Suppressor macrophage treated with lipopolysaccharide for 1 hour (primary cell): ENCODE results near the gene HIP1.
"Not testable (repeated sequence)": the region's sequence is repeated elsewhere in the genome, so short reads cannot be mapped to it uniquely, and the experiment has no call there.

Experiments
- DNase-seq, 3 donors: peaks; one replicate each; pipeline ENCODE4 v3.0.0-alpha.2; 2020 to 2022

The HIP1 gene

GRCh38 chr7:75738604-75738974 lies at the start of gene HIP1:
Gene HIP1, minus strand, starts transcription at chr7:75738941. Its CDS starts 21 bp downstream, at chr7:75738920.
- DNase-seq, result no peak

- not testable (repeated sequence) for DNase-seq
Measured at GRCh38 chr7:75788154-75788847, 49.6 kb upstream of the HIP1 start.

GRCh38 chr7:75783058-75783457 lies 44.3 kb upstream of the HIP1 start:
- not testable (repeated sequence) for DNase-seq

- not testable (repeated sequence) for DNase-seq
Measured at GRCh38 chr7:75780647-75781273, 42.0 kb upstream of the HIP1 start.

GRCh38 chr7:75779516-75779915 lies 40.8 kb upstream of the HIP1 start:
- not testable (repeated sequence) for DNase-seq

GRCh38 chr7:75779035-75779434 lies 40.3 kb upstream of the HIP1 start:
- not testable (repeated sequence) for DNase-seq

- DNase-seq, result peak in 2 of 3 donors; percentile 40 to 55
Measured at GRCh38 chr7:75776295-75776971, 37.7 kb upstream of the HIP1 start.

GRCh38 chr7:75773958-75774357 lies 35.2 kb upstream of the HIP1 start:
- not testable (repeated sequence) for DNase-seq

DNA sequence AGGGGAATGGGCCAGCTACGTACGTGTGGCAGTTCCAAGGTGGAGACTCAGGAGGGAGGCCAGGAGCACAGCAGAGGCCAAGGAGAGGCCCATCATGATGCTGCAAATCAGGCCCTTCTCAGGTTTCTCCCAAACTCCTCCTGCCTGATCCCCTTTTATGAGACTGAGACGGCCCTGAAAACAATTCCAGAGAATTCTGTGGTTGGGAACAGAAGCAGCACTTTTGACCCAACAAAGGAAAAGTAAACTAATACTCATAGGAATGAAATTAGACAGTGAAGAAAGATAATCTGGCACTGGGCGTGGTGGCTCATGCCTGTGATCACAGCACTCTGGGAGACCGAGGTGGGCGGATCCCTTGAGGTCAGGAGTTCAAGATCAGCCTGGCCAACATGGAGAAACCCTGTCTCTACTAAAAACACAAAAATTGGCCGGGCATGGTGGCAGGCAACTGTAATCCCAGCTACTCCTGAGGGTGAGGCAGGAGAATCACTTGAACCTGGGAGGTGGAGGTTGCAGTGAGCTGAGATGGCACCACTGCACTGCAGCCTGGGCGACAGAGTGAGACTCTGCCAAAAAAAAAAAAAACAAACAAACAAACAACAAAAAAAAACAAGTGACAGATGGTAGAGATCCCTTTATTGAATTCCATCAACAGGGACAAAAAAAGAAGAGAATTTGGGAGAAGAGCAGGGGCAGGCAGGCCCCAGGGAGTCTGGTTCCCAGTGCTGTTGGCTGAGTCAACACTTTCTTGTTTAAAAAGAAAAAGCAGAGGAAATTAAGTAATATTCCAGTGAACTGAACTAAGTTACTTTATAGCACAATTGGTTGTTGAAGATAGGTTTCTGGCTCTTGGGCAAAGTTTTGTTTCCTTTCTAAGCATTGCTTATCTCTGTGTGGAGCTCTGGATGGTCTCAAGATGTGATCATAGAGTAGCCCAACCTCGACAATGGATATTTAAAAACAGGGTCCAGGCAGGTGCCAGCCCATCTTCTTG lies 33.6 kb upstream of the HIP1 start, which contains the start of gene CCL26:
CCL26 (minus strand) TSS at position 131 of the 997 bp plus-strand sequence; CDS start at position 96, 35 bp downstream.
- DNase-seq, result peak in 1 of 3 donors; percentile 15

GRCh38 chr7:75771224-75771623 lies 32.5 kb upstream of the HIP1 start:
- DNase-seq, result peak in 2 of 3 donors; percentile 14 to 41

GRCh38 chr7:75762350-75762917 lies 23.7 kb upstream of the HIP1 start:
- peak; percentile 53 to 78 (median 72) for DNase-seq

GRCh38 chr7:75761801-75762200 lies 23.1 kb upstream of the HIP1 start:
- DNase-seq, result not testable (repeated sequence)

- no peak for DNase-seq
Measured at GRCh38 chr7:75758491-75758890, 19.8 kb upstream of the HIP1 start.

DNA sequence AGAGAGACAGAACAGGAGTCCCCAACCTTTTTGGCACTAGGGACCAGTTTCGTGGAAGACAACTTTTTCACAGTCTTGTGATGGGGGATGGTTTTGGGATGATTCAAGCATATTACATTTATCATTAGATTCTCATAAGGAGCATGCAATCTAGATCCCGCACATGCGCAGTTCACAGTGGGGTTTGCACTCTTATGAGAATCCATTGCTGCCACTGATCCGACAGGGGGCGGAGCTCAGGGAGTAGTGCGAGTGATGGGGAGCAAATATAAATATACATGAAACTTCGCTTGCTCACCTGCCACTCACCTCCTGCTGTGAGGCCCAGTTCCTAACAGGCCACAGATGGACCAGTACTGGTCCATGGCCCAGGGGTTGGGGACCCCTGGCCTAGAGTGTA lies 19.1 kb upstream of the HIP1 start:
- no peak for DNase-seq

GRCh38 chr7:75756991-75757676 lies 18.4 kb upstream of the HIP1 start:
- DNase-seq, result peak; percentile 38 to 66 (median 54)

DNA sequence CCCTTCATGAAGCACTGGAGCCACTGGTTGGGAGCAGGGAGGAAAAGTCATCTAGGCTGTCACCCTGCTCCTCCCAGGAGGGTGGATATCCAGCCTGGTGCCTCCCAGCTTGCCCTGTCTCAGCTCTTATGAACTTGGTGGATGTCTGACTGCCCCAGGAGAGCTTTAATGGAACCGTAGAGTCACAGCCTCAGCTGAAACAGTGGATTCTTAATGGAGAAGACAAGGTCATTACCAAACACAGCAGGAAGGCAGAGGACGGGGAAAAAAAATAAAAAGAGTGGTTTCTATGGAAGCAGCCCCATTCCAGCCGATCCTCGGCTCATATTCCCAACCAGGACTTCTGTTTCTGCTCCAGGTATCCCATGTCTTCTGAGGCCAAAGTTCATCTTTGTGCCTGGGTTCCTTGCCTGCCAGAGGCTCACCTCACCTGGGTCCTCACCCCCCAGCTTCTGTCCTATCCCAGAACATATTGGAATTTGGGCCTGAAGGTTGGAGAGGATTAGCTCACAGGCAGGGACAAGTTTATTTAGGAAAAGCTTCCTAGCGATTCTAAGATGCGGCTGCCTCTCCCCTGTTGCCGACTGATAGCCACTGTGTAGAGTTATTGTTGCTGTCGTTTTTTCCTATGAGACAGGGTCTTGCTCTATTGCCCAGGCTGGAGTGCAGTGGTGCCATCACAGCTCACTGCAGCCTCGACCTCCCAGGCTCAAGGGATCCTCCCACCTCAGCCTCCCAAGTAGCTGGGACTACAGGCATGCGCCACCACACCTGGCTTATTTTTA lies 17.7 kb upstream of the HIP1 start:
- no peak for DNase-seq

DNA sequence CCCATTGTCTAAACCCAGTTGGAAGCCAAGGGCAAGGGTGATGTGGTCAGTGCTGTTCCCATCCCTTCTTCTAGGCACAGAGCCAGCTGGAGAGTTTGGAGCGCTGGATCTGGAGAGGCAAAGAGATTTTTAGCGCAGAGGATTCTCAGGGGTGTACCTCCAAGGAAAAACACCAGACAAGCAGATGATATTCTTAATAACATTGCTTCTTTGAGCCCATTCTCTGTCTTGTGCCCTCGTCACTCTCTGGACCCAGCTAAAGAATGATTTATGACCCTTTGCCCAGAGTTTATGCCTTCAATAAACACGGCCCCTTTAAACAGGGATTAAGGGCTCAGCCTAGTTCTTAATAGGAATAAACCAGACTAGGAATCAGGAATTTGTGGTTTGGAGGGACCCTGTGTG lies 4.7 kb upstream of the HIP1 start:
- no peak for DNase-seq

DNA sequence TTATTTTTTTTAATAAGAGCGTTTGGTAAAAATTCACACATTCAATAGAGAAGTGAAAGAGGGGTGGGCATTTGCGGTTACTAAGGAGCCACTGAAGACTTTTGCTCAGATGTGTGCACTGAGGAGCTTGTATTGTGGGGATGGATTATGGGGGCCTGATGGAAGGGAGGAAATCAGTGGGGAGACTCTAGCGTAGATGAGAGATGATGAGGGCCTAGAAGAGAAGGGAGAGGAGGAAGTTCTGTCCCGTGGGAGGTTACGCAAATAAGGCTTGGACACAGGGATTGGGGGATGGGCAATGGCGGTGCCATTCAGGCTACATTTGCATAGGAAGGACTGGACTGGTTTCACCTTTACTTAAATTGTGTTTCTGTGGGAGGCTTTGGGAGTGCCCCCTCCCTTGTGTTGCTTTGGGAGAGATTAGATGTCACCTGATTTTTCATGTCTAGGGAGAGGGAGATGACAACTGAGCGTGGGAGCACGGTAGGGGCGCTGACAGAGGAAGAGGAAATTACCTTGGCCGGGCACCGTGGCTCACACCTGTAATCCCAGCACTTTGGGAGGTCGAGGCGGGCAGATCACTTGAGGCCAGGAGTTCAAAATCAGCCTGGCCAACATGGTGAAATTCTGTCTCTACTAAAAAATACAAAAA lies 2.2 kb upstream of the HIP1 start:
- peak; percentile 87 to 92 (median 89) for DNase-seq

GRCh38 chr7:75739796-75740672 lies 1.3 kb upstream of the HIP1 start:
- DNase-seq, result no peak
